CD4-positive, alpha-beta memory T cell (primary cell): ENCODE data around the gene NCLN. TPM values are rescaled to one million over a fixed set of nuclear protein-coding genes. Genes with fewer than 3 reads are reported as not detected.

Experiments used
- CTCF ChIA-PET: fragments of 350-600 bp; sonication (Branson Sonifier 250); formaldehyde crosslinking; loops from one replicate; lab custom pipeline; 2021; ENCODE audit warnings: inconsistent platforms; ENCODE audit not compliant: partially characterized antibody; lab: Charles Lee
- POLR2A ChIA-PET: fragments of 350-600 bp; sonication (Branson Sonifier 250); formaldehyde crosslinking; loops from one replicate; lab custom pipeline; 2021; ENCODE audit not compliant: partially characterized antibody; lab: Charles Lee
- DNase-seq, 5 donors: peaks; one replicate each; pipeline versions ENCODE4 v3.0.0 to v3.0.0-alpha.2; 2020 to 2022; ENCODE audit warnings: mixed read lengths in 1 of 5
- H3K27ac ChIP-seq: one replicate; pipeline ENCODE4 v1.7.0; 2013; ENCODE audit warnings: low read depth, low read length
- H3K27me3 ChIP-seq: 2 replicates; pipeline ENCODE4 v1.7.0; 2013; ENCODE audit warnings: mild to moderate bottlenecking, low read length, moderate library complexity; ENCODE audit not compliant: insufficient read depth
- H3K36me3 ChIP-seq: 2 replicates; pipeline ENCODE4 v1.7.0; 2013; ENCODE audit warnings: mild to moderate bottlenecking, low read length, moderate library complexity; ENCODE audit not compliant: insufficient read depth
- H3K4me1 ChIP-seq: 2 replicates; pipeline ENCODE4 v1.7.0; 2013; ENCODE audit warnings: mild to moderate bottlenecking, low read length, moderate library complexity; ENCODE audit not compliant: insufficient read depth
- H3K4me3 ChIP-seq, 2 donors: one replicate each; pipeline ENCODE4 v1.7.0; 2013; ENCODE audit warnings: low read length in 2 of 2, mild to moderate bottlenecking in 1 of 2
- H3K9me3 ChIP-seq, 2 donors: one replicate each; pipeline ENCODE4 v1.7.0; 2013; ENCODE audit warnings: low read length in 2 of 2, control low read depth in 1 of 2; ENCODE audit not compliant: control insufficient read depth in 1 of 2
- H3K27ac Mint-ChIP-seq, 7 donors: one replicate each; pipeline ENCODE4 v1.8.0; 2020 to 2021; ENCODE audit warnings: mixed read lengths in 7 of 7, mild to moderate bottlenecking in 6 of 7, inconsistent platforms in 3 of 7, moderate library complexity in 3 of 7
- H3K27me3 Mint-ChIP-seq, 2 donors: one replicate each; pipeline ENCODE4 v1.8.0; 2020 to 2021; ENCODE audit warnings: mixed read lengths in 2 of 2
- H3K36me3 Mint-ChIP-seq, 2 donors: one replicate each; pipeline ENCODE4 v1.8.0; 2020 to 2021; ENCODE audit warnings: mixed read lengths in 2 of 2, inconsistent platforms in 1 of 2, mild to moderate bottlenecking in 1 of 2
- H3K4me1 Mint-ChIP-seq, 4 donors: one replicate each; pipeline ENCODE4 v1.8.0; 2020 to 2021; ENCODE audit warnings: mixed read lengths in 4 of 4, mild to moderate bottlenecking in 1 of 4
- H3K4me3 Mint-ChIP-seq, 8 donors: one replicate each; pipeline ENCODE4 v1.8.0; 2020 to 2021; ENCODE audit warnings: mixed read lengths in 8 of 8, mild to moderate bottlenecking in 7 of 8, moderate library complexity in 6 of 8, inconsistent platforms in 3 of 8
- H3K9me3 Mint-ChIP-seq, 8 donors: one replicate each; pipeline ENCODE4 v1.8.0; 2020 to 2021; ENCODE audit warnings: mixed read lengths in 8 of 8, mild to moderate bottlenecking in 5 of 8, inconsistent platforms in 3 of 8, moderate library complexity in 1 of 8
- intact Hi-C: fragments of 100-400 bp; cut with micrococcal nuclease; formaldehyde crosslinking; loops from one replicate; pipeline ENCODE4 v1.15.1; 2023
- polyA plus RNA-seq, 2 donors: library from polyadenylated mRNA; unstranded; fragments of 300-500 nt; fragmentation: Illumina TruSeq; gene quantifications; one replicate each; pipeline ENCODE4 v1.2.3, GENCODE V29; 2021
- total RNA-seq, 2 experiments: library from RNA; stranded (reverse); gene quantifications; one replicate each; pipeline ENCODE4 v1.2.3, GENCODE V29; 2021

NCLN gene
- total and polyA plus RNA-seq, 4 experiments from 2014 or later, result 25.1 to 59.3 (median 49.3) TPM

GRCh38 chr19:3236272-3236671, 50.5 kb downstream of the NCLN start:
- ChIA-PET POLR2A (no interaction called here), CTCF (no interaction called here)
- H3K4me1 Mint-ChIP-seq, result no peaks in the 10 kb centered on the region
- H3K27ac Mint-ChIP-seq, result no peak overlapping the region
- Histone ChIP-seq H3K4me1 (no peaks in the 10 kb centered on the region), H3K4me3 (no peak overlapping the region), H3K36me3 (no peaks in the 10 kb centered on the region), H3K9me3 (no peaks in the 10 kb centered on the region), H3K27me3 (no peaks in the 10 kb centered on the region), H3K27ac (no peak overlapping the region)
- H3K27me3 Mint-ChIP-seq, result peaks cover 2 to 13% of the 10 kb centered on the region in 2 donors
- intact Hi-C loops, result no loop called here
- no peaks in the 10 kb centered on the region for H3K36me3 Mint-ChIP-seq
- H3K4me3 Mint-ChIP-seq, result no peak overlapping the region
- DNase-seq, result no peak
- peaks cover 0 to 4% (median 0%) of the 10 kb centered on the region in 8 donors for H3K9me3 Mint-ChIP-seq

- Histone ChIP-seq H3K9me3 (no peaks in the 10 kb centered on the region), H3K4me1 (no peaks in the 10 kb centered on the region), H3K27me3 (no peaks in the 10 kb centered on the region), H3K36me3 (no peaks in the 10 kb centered on the region), H3K4me3 (no peak overlapping the region), H3K27ac (no peak overlapping the region)
- peaks cover 0 to 4% (median 0%) of the 10 kb centered on the region in 8 donors for H3K9me3 Mint-ChIP-seq
- no peak overlapping the region for H3K27ac Mint-ChIP-seq
- DNase-seq, result no peak
- no peak overlapping the region for H3K4me3 Mint-ChIP-seq
- no peaks in the 10 kb centered on the region for H3K4me1 Mint-ChIP-seq
- peaks cover 0 to 9% of the 10 kb centered on the region in 2 donors for H3K27me3 Mint-ChIP-seq
- ChIA-PET CTCF (no interaction called here), POLR2A (no interaction called here)
- intact Hi-C loops, result no loop called here
- no peaks in the 10 kb centered on the region for H3K36me3 Mint-ChIP-seq
Observed at GRCh38 chr19:3238066-3238561, 52.4 kb downstream of the NCLN start.

- H3K9me3 Mint-ChIP-seq, result peaks cover 0 to 3% (median 0%) of the 10 kb centered on the region in 8 donors
- Histone ChIP-seq H3K36me3 (no peaks in the 10 kb centered on the region), H3K27ac (no peak overlapping the region), H3K4me1 (no peaks in the 10 kb centered on the region), H3K9me3 (no peaks in the 10 kb centered on the region), H3K27me3 (no peaks in the 10 kb centered on the region), H3K4me3 (no peak overlapping the region)
- H3K4me3 Mint-ChIP-seq, result no peak overlapping the region
- intact Hi-C loops, result no loop called here
- no peaks in the 10 kb centered on the region for H3K4me1 Mint-ChIP-seq
- no peak for DNase-seq
- ChIA-PET CTCF (no interaction called here), POLR2A (no interaction called here)
- no peaks in the 10 kb centered on the region for H3K36me3 Mint-ChIP-seq
- peaks cover 0 to 4% of the 10 kb centered on the region in 2 donors for H3K27me3 Mint-ChIP-seq
- H3K27ac Mint-ChIP-seq, result no peak overlapping the region
Observed at GRCh38 chr19:3239367-3239766, 53.6 kb downstream of the NCLN start.

- no peaks in the 10 kb centered on the region for H3K36me3 ChIP-seq
- Mint-ChIP-seq H3K4me1 (no peaks in the 10 kb centered on the region), H3K27ac (no peak overlapping the region), H3K4me3 (no peak overlapping the region), H3K27me3 (peaks cover 0 to 2% of the 10 kb centered on the region in 2 donors), H3K36me3 (no peaks in the 10 kb centered on the region), H3K9me3 (no peaks in the 10 kb centered on the region)
- no peaks in the 10 kb centered on the region for H3K27me3 ChIP-seq
- ChIA-PET POLR2A (no interaction called here), CTCF (no interaction called here)
- H3K27ac ChIP-seq, result no peak overlapping the region
- no peaks in the 10 kb centered on the region for H3K9me3 ChIP-seq
- intact Hi-C loops, result no loop called here
- peak; percentile 42 to 58 (median 47) for DNase-seq
- no peaks in the 10 kb centered on the region for H3K4me1 ChIP-seq
- H3K4me3 ChIP-seq, result no peak overlapping the region
Observed at GRCh38 chr19:3243819-3244700, 58.3 kb downstream of the NCLN start.

- Mint-ChIP-seq H3K9me3 (no peaks in the 10 kb centered on the region), H3K4me3 (no peak overlapping the region), H3K4me1 (no peaks in the 10 kb centered on the region), H3K27me3 (peaks cover 0 to 2% of the 10 kb centered on the region in 2 donors), H3K27ac (no peak overlapping the region), H3K36me3 (no peaks in the 10 kb centered on the region)
- ChIA-PET CTCF (interaction anchor here (0.6 kb wide), 1 partner anchor 372 kb away, joined by 4 read pairs; no protein-coding TSS in a partner anchor), POLR2A (no interaction called here)
- Histone ChIP-seq H3K27ac (no peak overlapping the region), H3K36me3 (no peaks in the 10 kb centered on the region), H3K4me1 (no peaks in the 10 kb centered on the region), H3K27me3 (no peaks in the 10 kb centered on the region), H3K9me3 (no peaks in the 10 kb centered on the region), H3K4me3 (no peak overlapping the region)
- DNase-seq, result no peak
- intact Hi-C loops, result no loop called here
Observed at GRCh38 chr19:3245050-3245449, 59.3 kb downstream of the NCLN start.

DNA sequence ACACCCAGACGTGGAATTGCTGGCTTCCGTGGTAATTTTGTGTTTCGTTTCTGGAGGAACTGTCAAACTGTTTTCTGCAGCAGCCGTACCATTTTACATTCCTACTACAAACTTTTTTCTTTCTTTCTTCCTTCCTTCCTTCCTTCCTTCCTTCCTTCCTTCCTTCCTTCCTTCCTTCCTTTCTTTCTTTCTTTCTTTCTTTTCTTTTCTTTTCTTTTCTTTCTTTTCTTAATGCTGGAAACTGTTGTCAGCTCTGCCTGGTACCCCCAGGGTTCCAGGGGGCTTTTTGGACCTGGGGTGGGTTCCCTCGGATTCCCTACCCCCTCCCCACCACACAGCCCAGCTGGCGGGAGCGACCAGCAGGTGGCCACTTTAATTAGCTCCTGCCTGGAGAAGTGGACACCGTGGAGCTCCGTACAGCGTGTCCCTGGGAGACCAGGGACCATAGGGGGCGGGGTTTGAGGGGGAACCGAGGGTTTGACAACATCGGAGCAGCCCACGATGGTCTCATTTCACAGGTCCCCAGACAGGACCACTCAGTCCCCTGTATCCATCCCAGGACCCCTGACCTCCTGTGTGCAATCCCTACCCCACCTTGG, 63.1 kb downstream of the NCLN start:
- Mint-ChIP-seq H3K4me3 (no peak overlapping the region), H3K36me3 (no peaks in the 10 kb centered on the region), H3K4me1 (peaks cover 0 to 2% (median 0%) of the 10 kb centered on the region in 4 donors), H3K9me3 (peaks cover 0 to 13% (median 8%) of the 10 kb centered on the region in 8 donors), H3K27ac (no peak overlapping the region), H3K27me3 (peaks cover 9 to 21% of the 10 kb centered on the region in 2 donors)
- H3K36me3 ChIP-seq, result no peaks in the 10 kb centered on the region
- CTCF ChIA-PET, result interaction anchor here (0.7 kb wide), 1 partner anchor 1268 kb away, joined by 3 read pairs; no protein-coding TSS in a partner anchor
- no peaks in the 10 kb centered on the region for H3K9me3 ChIP-seq
- intact Hi-C loops, result no loop called here
- no peak for DNase-seq
- H3K4me3 ChIP-seq, result no peak overlapping the region
- no peaks in the 10 kb centered on the region for H3K4me1 ChIP-seq
- POLR2A ChIA-PET, result no interaction called here
- no peaks in the 10 kb centered on the region for H3K27me3 ChIP-seq
- no peak overlapping the region for H3K27ac ChIP-seq

GRCh38 chr19:3249408-3249807, 63.7 kb downstream of the NCLN start:
- POLR2A ChIA-PET, result no interaction called here
- Histone ChIP-seq H3K4me1 (no peaks in the 10 kb centered on the region), H3K36me3 (no peaks in the 10 kb centered on the region), H3K9me3 (no peaks in the 10 kb centered on the region), H3K27ac (no peak overlapping the region), H3K27me3 (no peaks in the 10 kb centered on the region), H3K4me3 (no peak overlapping the region)
- H3K27me3 Mint-ChIP-seq, result peaks cover 9 to 23% of the 10 kb centered on the region in 2 donors
- no peak overlapping the region for H3K4me3 Mint-ChIP-seq
- H3K36me3 Mint-ChIP-seq, result no peaks in the 10 kb centered on the region
- no peak for DNase-seq
- CTCF ChIA-PET, result no interaction called here
- H3K4me1 Mint-ChIP-seq, result peaks cover 0 to 2% (median 0%) of the 10 kb centered on the region in 4 donors
- H3K9me3 Mint-ChIP-seq, result peaks cover 0 to 17% (median 12%) of the 10 kb centered on the region in 8 donors
- intact Hi-C loops, result no loop called here
- H3K27ac Mint-ChIP-seq, result peak overlapping the region in 1 of 7 donors; percentile 57
